ENCODE measurements around the gene ADSS1.

DNA sequence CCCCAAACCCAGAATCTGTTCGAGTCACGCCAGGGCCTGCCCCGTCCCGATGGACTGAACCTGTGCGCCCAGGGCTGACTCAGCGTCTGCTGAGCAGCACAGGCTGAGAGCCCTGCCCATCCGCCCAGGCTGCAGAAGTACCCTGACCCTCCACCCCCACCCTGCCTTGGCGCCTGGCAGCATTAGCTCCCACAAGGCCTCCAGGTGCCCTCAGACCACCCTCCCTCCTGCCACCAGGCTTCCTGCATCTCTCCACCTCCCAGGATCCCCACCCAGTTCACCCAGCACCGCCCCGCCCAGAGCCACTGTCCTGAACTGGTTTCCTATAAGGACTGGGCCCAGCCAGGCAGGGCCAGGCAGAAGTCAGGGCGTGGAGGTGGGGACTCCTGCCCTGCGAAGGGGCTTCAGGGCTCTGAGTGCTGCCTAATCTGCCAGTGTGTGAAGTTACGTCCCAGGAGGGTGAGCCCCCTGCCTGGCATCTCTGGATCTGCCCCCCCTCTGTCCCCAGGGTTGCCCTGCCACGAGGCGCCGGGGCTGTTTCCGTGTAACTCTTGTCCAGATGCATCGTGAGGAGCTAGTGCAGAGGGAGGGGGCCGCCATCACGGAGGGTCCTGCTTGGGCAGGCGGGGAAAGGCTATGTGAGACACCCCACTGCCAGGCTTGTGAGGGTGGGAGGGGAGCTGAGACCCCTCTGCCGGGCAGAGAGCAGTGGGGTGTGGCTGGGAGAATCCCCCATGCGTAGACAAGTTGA lies 9.1 kb downstream of the ADSS1 start:
- TF ChIP-seq, protein P1, sequence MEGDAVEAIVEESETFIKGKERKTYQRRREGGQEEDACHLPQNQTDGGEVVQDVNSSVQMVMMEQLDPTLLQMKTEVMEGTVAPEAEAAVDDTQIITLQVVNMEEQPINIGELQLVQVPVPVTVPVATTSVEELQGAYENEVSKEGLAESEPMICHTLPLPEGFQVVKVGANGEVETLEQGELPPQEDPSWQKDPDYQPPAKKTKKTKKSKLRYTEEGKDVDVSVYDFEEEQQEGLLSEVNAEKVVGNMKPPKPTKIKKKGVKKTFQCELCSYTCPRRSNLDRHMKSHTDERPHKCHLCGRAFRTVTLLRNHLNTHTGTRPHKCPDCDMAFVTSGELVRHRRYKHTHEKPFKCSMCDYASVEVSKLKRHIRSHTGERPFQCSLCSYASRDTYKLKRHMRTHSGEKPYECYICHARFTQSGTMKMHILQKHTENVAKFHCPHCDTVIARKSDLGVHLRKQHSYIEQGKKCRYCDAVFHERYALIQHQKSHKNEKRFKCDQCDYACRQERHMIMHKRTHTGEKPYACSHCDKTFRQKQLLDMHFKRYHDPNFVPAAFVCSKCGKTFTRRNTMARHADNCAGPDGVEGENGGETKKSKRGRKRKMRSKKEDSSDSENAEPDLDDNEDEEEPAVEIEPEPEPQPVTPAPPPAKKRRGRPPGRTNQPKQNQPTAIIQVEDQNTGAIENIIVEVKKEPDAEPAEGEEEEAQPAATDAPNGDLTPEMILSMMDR (optimal IDR thresholded peaks at IDR 0.05 in 1 of 3, IDR thresholded peaks at IDR 0.05 in 1 of 3, conservative IDR thresholded peaks at IDR 0.05 in 1 of 3; ENCODE audit: extremely low read depth in 1 of 3, insufficient read depth in 2 of 3, low read length in 3 of 3) = no peak
- TF ChIP-seq EZH2 (IDR thresholded peaks at IDR 0.05; ENCODE audit: low read length) = no peak

All from keratinocyte (primary cell).